Measurements from ENCODE around the gene DMAC2. TPM values are rescaled to one million over a fixed set of nuclear protein-coding genes. Genes with fewer than 3 reads are reported as not detected.
"Not testable (repeated sequence)": the region's sequence is repeated elsewhere in the genome, so short reads cannot be mapped to it uniquely, and the experiment has no call there.

The DMAC2 gene
- total and polyA plus RNA-seq, 2 of the 13 experiments (the other 11 are each of a cell fraction or from before 2014, with no cell fraction given) = 39.0 to 66.0 TPM

DNA sequence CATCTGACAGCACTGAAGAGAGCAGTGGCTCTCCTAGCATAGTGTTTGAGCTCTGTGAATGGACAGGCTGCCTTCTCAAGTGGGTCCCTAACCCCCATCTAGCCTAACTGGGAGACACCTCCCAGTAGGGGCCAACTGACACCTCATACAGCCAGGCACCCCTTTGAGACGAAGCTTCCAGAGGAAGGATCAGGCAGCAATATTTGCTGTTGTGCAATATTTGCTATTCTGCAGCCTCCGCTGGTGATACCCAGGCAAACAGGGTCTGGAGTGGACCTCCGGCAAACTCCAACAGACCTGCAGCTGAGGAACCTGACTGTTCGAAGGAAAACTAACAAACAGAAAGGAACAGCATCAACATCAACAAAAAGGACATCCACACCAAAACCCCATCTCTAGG lies 47.2 kb upstream of the DMAC2 start:
- H3K9ac ChIP-seq (ENCODE audit: insufficient read depth, low read depth, low read length); BruUV-seq (replicated peaks); H3K79me2 ChIP-seq (ENCODE audit: insufficient read depth, low read length); POLR2A ChIA-PET; H4K20me1 ChIP-seq (ENCODE audit: insufficient read depth, low read length); H2AFZ ChIP-seq (ENCODE audit: low read length); H3K36me3 ChIP-seq (replicated peaks in 1 of 2; ENCODE audit: control insufficient read depth in 1 of 2, insufficient read depth in 2 of 2, low read length in 2 of 2); H3K9me3 ChIP-seq (ENCODE audit: low read length); H3K4me1 ChIP-seq (ENCODE audit: insufficient read depth, low read length); in situ Hi-C loops (cut with HindIII; ENCODE audit: extremely low pct_ligation_motif_present, low pct_unique_long_range_greater_than_20kb); H3K27me3 ChIP-seq (ENCODE audit: control insufficient read depth in 1 of 2, insufficient read depth in 2 of 2, low read length in 2 of 2); CTCF ChIA-PET (ENCODE audit: low intra/inter-chr PET ratio, low total read pairs); H3K4me2 ChIP-seq (ENCODE audit: low read depth, low read length); DNase-seq (ENCODE audit: low spot score); H3K4me3 ChIP-seq (replicated peaks in 1 of 3; ENCODE audit: insufficient read depth in 1 of 3, low read depth in 2 of 3, low read length in 3 of 3); H3K27ac ChIP-seq (ENCODE audit: extremely low read length, insufficient read depth, low read length); FAIRE-seq; ATAC-seq: not testable (repeated sequence)
- intact Hi-C loops (cut with micrococcal nuclease; ENCODE audit: unreplicated experiment) = loop anchor here (1.0 kb wide), 1 partner anchor 26 kb away; no protein-coding TSS in a partner anchor
- 2% methylated on average over 3 of the region's 4 CpGs for WGBS (ENCODE audit: low lambda C conversion rate)
- TF ChIP-seq, protein P1, sequence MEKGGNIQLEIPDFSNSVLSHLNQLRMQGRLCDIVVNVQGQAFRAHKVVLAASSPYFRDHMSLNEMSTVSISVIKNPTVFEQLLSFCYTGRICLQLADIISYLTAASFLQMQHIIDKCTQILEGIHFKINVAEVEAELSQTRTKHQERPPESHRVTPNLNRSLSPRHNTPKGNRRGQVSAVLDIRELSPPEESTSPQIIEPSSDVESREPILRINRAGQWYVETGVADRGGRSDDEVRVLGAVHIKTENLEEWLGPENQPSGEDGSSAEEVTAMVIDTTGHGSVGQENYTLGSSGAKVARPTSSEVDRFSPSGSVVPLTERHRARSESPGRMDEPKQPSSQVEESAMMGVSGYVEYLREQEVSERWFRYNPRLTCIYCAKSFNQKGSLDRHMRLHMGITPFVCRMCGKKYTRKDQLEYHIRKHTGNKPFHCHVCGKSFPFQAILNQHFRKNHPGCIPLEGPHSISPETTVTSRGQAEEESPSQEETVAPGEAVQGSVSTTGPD (CRISPR knock-in tag; IDR thresholded peaks at IDR 0.05) = 0 out of 2 replicates have a peak, but pooled peaks have one; percentile 21
- TF ChIP-seq FOXA3 (CRISPR knock-in tag; IDR thresholded peaks at IDR 0.05) = peak; percentile 28; the same call in 1 of the 2 replicates
- TF ChIP-seq CEBPB (IDR thresholded peaks at IDR 0.05; ENCODE audit: borderline replicate concordance, low read depth, low read length) = peak; percentile 76
- TF ChIP-seq CEBPG (CRISPR knock-in tag; IDR thresholded peaks at IDR 0.05) = peak; percentile 80

- whole genome bisulfite sequencing (ENCODE audit: low lambda C conversion rate) = 2% methylated on average over 4 of the region's 4 CpGs
Observed at GRCh38 chr19:41484822-41485221, 45.1 kb upstream of the DMAC2 start.

More at GRCh38 chr19:41484822-41485221, 45.1 kb upstream of the DMAC2 start:
- H3K79me2 ChIP-seq (ENCODE audit: insufficient read depth, low read length) = no peaks in the 10 kb centered on the region
- no peaks in the 10 kb centered on the region for H3K9me3 ChIP-seq (ENCODE audit: low read length)
- H3K9ac ChIP-seq (ENCODE audit: insufficient read depth, low read depth, low read length) = no peak overlapping the region
- H4K20me1 ChIP-seq (ENCODE audit: insufficient read depth, low read length) = no peaks in the 10 kb centered on the region
- intact Hi-C loops (cut with micrococcal nuclease; ENCODE audit: unreplicated experiment) (no loop called here), in situ Hi-C loops (cut with HindIII; ENCODE audit: extremely low pct_ligation_motif_present, low pct_unique_long_range_greater_than_20kb) (no loop called here)
- ChIA-PET CTCF (ENCODE audit: low intra/inter-chr PET ratio, low total read pairs) (no interaction called here), POLR2A (no interaction called here)
- H3K27ac ChIP-seq (ENCODE audit: extremely low read length, insufficient read depth, low read length) = no peak overlapping the region
- DNase-seq (ENCODE audit: low spot score) (no peak), FAIRE-seq (no peak), ATAC-seq (no peak)
- no peak overlapping the region for H3K4me2 ChIP-seq (ENCODE audit: low read depth, low read length)
- no peaks in the 10 kb centered on the region for H3K36me3 ChIP-seq (replicated peaks in 1 of 2; ENCODE audit: control insufficient read depth in 1 of 2, insufficient read depth in 2 of 2, low read length in 2 of 2)
- no peak overlapping the region for H3K4me3 ChIP-seq (replicated peaks in 1 of 3; ENCODE audit: insufficient read depth in 1 of 3, low read depth in 2 of 3, low read length in 3 of 3)
- no peaks in the 10 kb centered on the region for H3K4me1 ChIP-seq (ENCODE audit: insufficient read depth, low read length)
- no peak for TF ChIP-seq MIER2 (CRISPR knock-in tag; IDR thresholded peaks at IDR 0.05)
- no peak for TF ChIP-seq ZNF17 (CRISPR knock-in tag; IDR thresholded peaks at IDR 0.05)
- no peak for TF ChIP-seq HDAC2 (CRISPR knock-in tag; IDR thresholded peaks at IDR 0.05)
- no peak for TF ChIP-seq ZNF12 (CRISPR knock-in tag; IDR thresholded peaks at IDR 0.05)
- TF ChIP-seq ZMAT5 (CRISPR knock-in tag; IDR thresholded peaks at IDR 0.05; ENCODE audit: borderline replicate concordance, low read depth) = no peak
- TF ChIP-seq RFX5 (IDR thresholded peaks at IDR 0.05; ENCODE audit: low read depth, low read length) = no peak
- no peak for TF ChIP-seq ZKSCAN8 (CRISPR knock-in tag; IDR thresholded peaks at IDR 0.05; ENCODE audit: borderline replicate concordance)
- no peak for TF ChIP-seq CTCF (CRISPR knock-in tag; IDR thresholded peaks at IDR 0.05)
- no TSS peak for BruUV-seq (replicated peaks)
- no peak overlapping the region for H2AFZ ChIP-seq (ENCODE audit: low read length)
- H3K27me3 ChIP-seq (ENCODE audit: control insufficient read depth in 1 of 2, insufficient read depth in 2 of 2, low read length in 2 of 2) = peaks cover 0 to 12% of the 10 kb centered on the region in 2 experiments; a peak in 4 of 5 replicates

Data from HepG2 (cell line).